K562 (cell line): ENCODE measurements around the gene GGT5.

Source experiments
- CREB1 ChIP-seq, 2 experiments: sonication (generic) in 1 of 2; formaldehyde crosslinking in 1 of 2; IDR thresholded peaks; 2 replicates each; pipeline versions ENCODE4 v1.6.1 to v1.8.0; 2012 to 2022; ENCODE audit warnings: inconsistent platforms in 1 of 2, mild to moderate bottlenecking in 1 of 2, missing genetic modification reagents in 1 of 2, moderate library complexity in 1 of 2
- EZH2 ChIP-seq: IDR thresholded peaks from 2 replicates; pipeline ENCODE4 v1.6.1; 2012; ENCODE audit warnings: low read depth, mild to moderate bottlenecking, inconsistent platforms, low read length, borderline replicate concordance
- GABPB1 ChIP-seq: sonication (generic); formaldehyde crosslinking; IDR thresholded peaks from 2 replicates; pipeline ENCODE4 v1.8.0; 2022; ENCODE audit warnings: mild to moderate bottlenecking, missing genetic modification reagents
- JUND ChIP-seq, 2 experiments: IDR thresholded peaks; 2 replicates in 1 of 2; 3 replicates in 1 of 2; pipeline ENCODE4 v1.6.1; 2011; ENCODE audit warnings: borderline replicate concordance in 2 of 2, low read depth in 2 of 2, low read length in 2 of 2, improper control_type of control experiment in 1 of 2, missing biosample characterization in 1 of 2, missing genetic modification characterization in 1 of 2, missing genetic modification reagents in 1 of 2
- MYC ChIP-seq, 2 experiments: fragments of 250-450 bp in 1 of 2; sonication (Bioruptor Pico) in 1 of 2; IDR thresholded peaks; 2 replicates each; pipeline versions ENCODE4 v1.5.1 to v1.6.1; 2012 to 2021; ENCODE audit warnings: low read depth in 2 of 2, borderline replicate concordance in 1 of 2, improper control_type of control experiment in 1 of 2, low read length in 1 of 2, mild to moderate bottlenecking in 1 of 2, moderate library complexity in 1 of 2
- PTTG1 ChIP-seq: fragments of 450-650 bp; IDR thresholded peaks from 2 replicates; pipeline ENCODE4 v1.6.1; 2016; ENCODE audit warnings: low read depth, mild to moderate bottlenecking, missing genetic modification characterization, missing compliant biosample characterization
- SMC3 ChIP-seq: conservative IDR thresholded peaks from 2 replicates; pipeline ENCODE4 v1.6.1; 2011; ENCODE audit warnings: low read depth, low read length, improper control_type of control experiment; ENCODE audit not compliant: insufficient read depth
- ZBTB7A ChIP-seq: IDR thresholded peaks from 2 replicates; pipeline ENCODE4 v1.6.1; 2011; ENCODE audit warnings: low read depth, mild to moderate bottlenecking, low read length, moderate library complexity, borderline replicate concordance; ENCODE audit not compliant: control insufficient read depth
- ZFX ChIP-seq: sonication (generic); formaldehyde crosslinking; IDR thresholded peaks from 2 replicates; pipeline ENCODE4 v1.8.0; 2022; ENCODE audit warnings: mild to moderate bottlenecking, missing genetic modification reagents, moderate library complexity
- TF ChIP-seq, protein P1 (sequence below), 3 experiments: IDR thresholded peaks in 2 of 3; conservative IDR thresholded peaks in 1 of 3; 2 replicates each; pipeline ENCODE4 v1.5.1; 2011 to 2012; ENCODE audit warnings: low read length in 3 of 3, mild to moderate bottlenecking in 3 of 3, control low read depth in 2 of 3, improper control_type of control experiment in 1 of 3, inconsistent platforms in 1 of 3, low read depth in 1 of 3, mixed read lengths in 1 of 3, moderate library complexity in 1 of 3; ENCODE audit not compliant: insufficient read depth in 2 of 3
- TF ChIP-seq, protein P2 (sequence below): fragments of 450-650 bp; formaldehyde crosslinking; IDR thresholded peaks from 2 replicates; pipeline ENCODE4 v1.4.0; 2020; ENCODE audit warnings: mild to moderate bottlenecking, moderate library complexity

GRCh38 chr22:24225044-24225601 lies 19.8 kb downstream of the GGT5 start:
- TF ChIP-seq EZH2 (no peak), JUND (IDR thresholded peaks at IDR 0.05; ENCODE audit: borderline replicate concordance, low read depth, low read length) (no peak), JUND (tag; IDR thresholded peaks at IDR 0.05; ENCODE audit: borderline replicate concordance, low read depth, low read length) (no peak), GABPB1 (CRISPR knock-in tag) (no peak), ZFX (CRISPR knock-in tag) (no peak), ZBTB7A (no peak), PTTG1 (tag) (no peak), MYC (IDR thresholded peaks at IDR 0.05; ENCODE audit: low read depth, low read length) (no peak), MYC (CRISPR knock-in tag; IDR thresholded peaks at IDR 0.05; ENCODE audit: borderline replicate concordance, low read depth) (no peak), CREB1 (IDR thresholded peaks at IDR 0.05) (no peak), CREB1 (CRISPR knock-in tag; IDR thresholded peaks at IDR 0.05) (no peak), SMC3 (no peak)
- TF ChIP-seq, protein P1, sequence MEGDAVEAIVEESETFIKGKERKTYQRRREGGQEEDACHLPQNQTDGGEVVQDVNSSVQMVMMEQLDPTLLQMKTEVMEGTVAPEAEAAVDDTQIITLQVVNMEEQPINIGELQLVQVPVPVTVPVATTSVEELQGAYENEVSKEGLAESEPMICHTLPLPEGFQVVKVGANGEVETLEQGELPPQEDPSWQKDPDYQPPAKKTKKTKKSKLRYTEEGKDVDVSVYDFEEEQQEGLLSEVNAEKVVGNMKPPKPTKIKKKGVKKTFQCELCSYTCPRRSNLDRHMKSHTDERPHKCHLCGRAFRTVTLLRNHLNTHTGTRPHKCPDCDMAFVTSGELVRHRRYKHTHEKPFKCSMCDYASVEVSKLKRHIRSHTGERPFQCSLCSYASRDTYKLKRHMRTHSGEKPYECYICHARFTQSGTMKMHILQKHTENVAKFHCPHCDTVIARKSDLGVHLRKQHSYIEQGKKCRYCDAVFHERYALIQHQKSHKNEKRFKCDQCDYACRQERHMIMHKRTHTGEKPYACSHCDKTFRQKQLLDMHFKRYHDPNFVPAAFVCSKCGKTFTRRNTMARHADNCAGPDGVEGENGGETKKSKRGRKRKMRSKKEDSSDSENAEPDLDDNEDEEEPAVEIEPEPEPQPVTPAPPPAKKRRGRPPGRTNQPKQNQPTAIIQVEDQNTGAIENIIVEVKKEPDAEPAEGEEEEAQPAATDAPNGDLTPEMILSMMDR (IDR thresholded peaks at IDR 0.05 in 2 of 3, conservative IDR thresholded peaks at IDR 0.05 in 1 of 3; ENCODE audit: insufficient read depth in 2 of 3, low read depth in 1 of 3, low read length in 3 of 3): no peak
- TF ChIP-seq, protein P2, sequence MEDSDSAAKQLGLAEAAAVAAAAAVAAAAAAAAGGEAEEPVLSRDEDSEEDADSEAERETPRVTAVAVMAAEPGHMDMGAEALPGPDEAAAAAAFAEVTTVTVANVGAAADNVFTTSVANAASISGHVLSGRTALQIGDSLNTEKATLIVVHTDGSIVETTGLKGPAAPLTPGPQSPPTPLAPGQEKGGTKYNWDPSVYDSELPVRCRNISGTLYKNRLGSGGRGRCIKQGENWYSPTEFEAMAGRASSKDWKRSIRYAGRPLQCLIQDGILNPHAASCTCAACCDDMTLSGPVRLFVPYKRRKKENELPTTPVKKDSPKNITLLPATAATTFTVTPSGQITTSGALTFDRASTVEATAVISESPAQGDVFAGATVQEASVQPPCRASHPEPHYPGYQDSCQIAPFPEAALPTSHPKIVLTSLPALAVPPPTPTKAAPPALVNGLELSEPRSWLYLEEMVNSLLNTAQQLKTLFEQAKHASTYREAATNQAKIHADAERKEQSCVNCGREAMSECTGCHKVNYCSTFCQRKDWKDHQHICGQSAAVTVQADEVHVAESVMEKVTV (CRISPR knock-in tag): no peak
